Activated CD4-positive, alpha-beta T cell treated with anti-CD3 and anti-CD28 coated beads for 36 hours (primary cell): ENCODE data around the gene GALNT3. TPM values are rescaled to one million over a fixed set of nuclear protein-coding genes. Genes with fewer than 3 reads are reported as not detected.
A peak's percentile ranks its signal among the peaks of the same experiment; 100 is the strongest.

Experiments used
- ATAC-seq: fragments of 200-7000 bp; cut with Tn5 transposase; one replicate; pipeline ENCODE4 v1.10.0; 2021; ENCODE audit warnings: mild to moderate bottlenecking, moderate library complexity
- CTCF ChIA-PET: fragments of 350-600 bp; sonication (Branson Sonifier 250); formaldehyde crosslinking; loops from one replicate; lab custom pipeline; 2021; ENCODE audit warnings: antibody characterized with exemption; lab: Charles Lee
- POLR2A ChIA-PET: fragments of 350-600 bp; sonication (Branson Sonifier 250); formaldehyde crosslinking; loops from one replicate; lab custom pipeline; 2021; ENCODE audit warnings: antibody characterized with exemption, inconsistent platforms; lab: Charles Lee
- DNase-seq: peaks from one replicate; pipeline ENCODE4 v3.0.0-alpha.2; 2020
- H3K27ac Mint-ChIP-seq: one replicate; pipeline ENCODE4 v1.8.0; 2021; ENCODE audit warnings: mixed read lengths
- H3K27me3 Mint-ChIP-seq: one replicate; pipeline ENCODE4 v1.8.0; 2021; ENCODE audit warnings: mixed read lengths
- H3K36me3 Mint-ChIP-seq: one replicate; pipeline ENCODE4 v1.8.0; 2021; ENCODE audit warnings: low read depth, mixed read lengths
- H3K4me1 Mint-ChIP-seq: one replicate; pipeline ENCODE4 v1.8.0; 2021; ENCODE audit warnings: mixed read lengths
- H3K4me3 Mint-ChIP-seq: one replicate; pipeline ENCODE4 v1.8.0; 2021; ENCODE audit warnings: mild to moderate bottlenecking, moderate library complexity, mixed read lengths
- H3K9me3 Mint-ChIP-seq: one replicate; pipeline ENCODE4 v1.8.0; 2021; ENCODE audit warnings: low read depth, mixed read lengths
- intact Hi-C, 2 experiments: fragments of 100-400 bp; cut with DNase I in 1 of 2; cut with micrococcal nuclease in 1 of 2; formaldehyde crosslinking; loops; one replicate each; pipeline versions ENCODE4 v1.14.2 to v1.15.1; 2022 to 2024; cut with DNase I, micrococcal nuclease
- total RNA-seq, 2 experiments: library from RNA; stranded (reverse); gene quantifications; one replicate each; pipeline ENCODE4 v1.2.3, GENCODE V29; 2021

The GALNT3 gene
- total RNA-seq, 2 experiments from 2014 or later: 3.0 to 5.5 TPM

DNA sequence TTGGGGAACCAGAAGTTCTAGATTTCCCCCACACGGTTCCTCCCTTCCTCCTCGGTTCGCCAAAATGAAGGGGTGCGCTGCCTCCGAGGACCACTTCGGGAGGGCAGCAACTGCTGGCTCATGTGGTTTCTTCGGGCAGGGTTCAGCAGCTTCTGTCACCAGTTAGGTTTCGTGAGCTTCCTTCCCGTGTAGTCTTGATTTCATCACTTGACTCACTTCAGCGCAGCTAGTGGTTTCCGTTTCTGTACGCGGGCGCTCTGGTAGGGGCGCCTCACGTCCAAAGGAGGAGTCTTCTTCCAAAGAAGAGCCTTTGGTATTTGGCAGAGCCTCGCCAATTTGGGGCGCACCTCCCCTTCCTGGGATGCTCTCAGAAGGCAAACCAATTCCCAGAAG, 485 bp upstream of the GALNT3 start:
- ChIA-PET CTCF (interaction anchor here (0.7 to 1.3 kb wide), 2 partner anchors 80 to 159 kb away, joined by 4 to 6 read pairs; partner anchors contain the start of gene TTC21B), POLR2A (no interaction called here)
- peaks cover 3% of the 10 kb centered on the region for H3K36me3 Mint-ChIP-seq
- peak; percentile 80 for DNase-seq
- ATAC-seq: peak; percentile 98
- H3K4me1 Mint-ChIP-seq: peaks cover 15% of the 10 kb centered on the region
- H3K27me3 Mint-ChIP-seq: peaks cover 28% of the 10 kb centered on the region
- H3K9me3 Mint-ChIP-seq: no peaks in the 10 kb centered on the region
- H3K27ac Mint-ChIP-seq: peak overlapping the region; percentile 91
- intact Hi-C loops: loop anchor here (1.0 to 2.0 kb wide), 3 partner anchors 82 to 159 kb away; partner anchors contain the start of gene TTC21B (in 1 of the 2)
- peak overlapping the region; percentile 83 for H3K4me3 Mint-ChIP-seq

DNA sequence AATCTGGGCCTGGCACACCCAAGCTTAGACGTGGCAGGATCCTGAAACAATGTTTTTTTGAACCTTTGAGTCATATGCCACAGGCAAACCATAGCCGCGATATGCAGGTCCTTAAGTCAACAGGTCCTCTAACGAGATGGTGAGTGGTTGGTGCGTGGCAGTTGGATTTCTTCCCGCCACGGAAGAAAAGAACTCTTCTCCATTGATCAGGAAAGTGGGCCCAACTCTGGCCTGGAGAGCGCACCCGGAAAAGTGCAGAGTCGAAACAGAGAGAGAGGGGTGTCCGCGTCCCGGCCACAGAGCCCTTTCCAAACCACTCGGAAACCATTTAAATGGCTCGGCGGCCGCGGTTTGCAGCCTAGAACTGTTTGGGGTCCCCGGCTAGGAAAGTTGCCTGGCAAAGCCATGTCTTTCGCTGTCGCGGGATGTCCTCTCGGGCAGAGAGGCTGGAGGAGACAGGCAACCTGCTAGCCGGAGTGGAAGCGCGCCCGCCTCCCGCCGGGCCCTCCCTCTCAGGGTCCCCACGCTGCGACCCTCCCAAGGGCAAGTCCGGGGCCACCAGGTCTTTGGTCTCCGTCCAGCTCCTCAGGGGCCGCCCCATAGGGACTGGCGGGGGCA, 777 bp downstream of the GALNT3 start:
- intact Hi-C loops: no loop called here
- peak overlapping the region; percentile 85 for H3K27ac Mint-ChIP-seq
- ChIA-PET POLR2A (no interaction called here), CTCF (interaction anchor here (0.7 kb wide), 1 partner anchor 10 kb away, joined by 3 read pairs; no protein-coding TSS in a partner anchor)
- peaks cover 3% of the 10 kb centered on the region for H3K36me3 Mint-ChIP-seq
- peaks cover 15% of the 10 kb centered on the region for H3K4me1 Mint-ChIP-seq
- ATAC-seq (no peak), DNase-seq (peak; percentile 20)
- peaks cover 28% of the 10 kb centered on the region for H3K27me3 Mint-ChIP-seq
- no peaks in the 10 kb centered on the region for H3K9me3 Mint-ChIP-seq
- H3K4me3 Mint-ChIP-seq: peak overlapping the region; percentile 83

DNA sequence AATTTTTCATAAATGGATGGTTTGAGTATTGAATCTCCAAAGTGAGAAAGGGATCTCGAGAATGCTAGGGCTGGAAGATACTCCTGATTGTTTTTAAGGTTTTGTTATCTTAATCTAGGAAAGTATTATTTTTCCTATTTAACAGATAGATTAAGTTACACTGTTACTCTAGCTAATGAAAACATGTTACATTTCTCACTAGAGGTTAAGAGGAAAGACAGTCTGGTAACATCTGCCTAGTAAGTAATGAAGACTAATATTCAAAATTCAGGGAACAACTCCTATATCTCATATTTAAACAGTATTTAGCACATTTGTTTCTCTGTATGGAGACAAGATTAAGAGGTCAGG, 2.0 kb downstream of the GALNT3 start:
- CTCF ChIA-PET: no interaction called here
- Mint-ChIP-seq H3K27me3 (peaks cover 26% of the 10 kb centered on the region), H3K9me3 (no peaks in the 10 kb centered on the region), H3K27ac (no peak overlapping the region), H3K4me3 (no peak overlapping the region), H3K36me3 (peaks cover 3% of the 10 kb centered on the region), H3K4me1 (peaks cover 15% of the 10 kb centered on the region)
- no peak for DNase-seq
- POLR2A ChIA-PET: no interaction called here
- intact Hi-C loops: no loop called here
- ATAC-seq: no peak

GRCh38 chr2:165791421-165792103, 2.5 kb downstream of the GALNT3 start:
- Mint-ChIP-seq H3K27ac (no peak overlapping the region), H3K9me3 (no peaks in the 10 kb centered on the region), H3K36me3 (peaks cover 3% of the 10 kb centered on the region), H3K4me3 (no peak overlapping the region), H3K27me3 (peaks cover 24% of the 10 kb centered on the region), H3K4me1 (peaks cover 15% of the 10 kb centered on the region)
- DNase-seq (no peak), ATAC-seq (no peak)
- CTCF ChIA-PET: no interaction called here
- POLR2A ChIA-PET: no interaction called here
- intact Hi-C loops: no loop called here

DNA sequence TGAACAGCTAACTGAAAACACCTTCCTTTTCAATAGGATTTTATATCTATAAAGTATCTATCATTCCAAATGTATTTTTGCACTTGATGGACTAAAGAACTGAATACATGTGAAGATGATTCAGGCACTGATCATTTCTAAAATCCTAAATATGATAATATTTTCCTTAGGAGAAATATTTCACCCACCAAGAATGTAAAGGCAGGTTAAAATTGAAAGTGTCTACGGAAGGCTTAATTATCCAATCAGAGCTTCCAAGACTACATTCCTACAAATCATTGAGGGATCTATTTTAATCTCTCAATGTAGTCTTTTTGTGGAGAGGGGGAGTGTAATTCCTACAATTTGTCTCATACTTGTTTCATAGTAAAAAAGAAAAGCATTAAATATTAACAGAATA, 3.6 kb downstream of the GALNT3 start:
- Mint-ChIP-seq H3K4me1 (peaks cover 15% of the 10 kb centered on the region), H3K27ac (no peak overlapping the region), H3K9me3 (no peaks in the 10 kb centered on the region), H3K27me3 (peaks cover 17% of the 10 kb centered on the region), H3K4me3 (no peak overlapping the region), H3K36me3 (peaks cover 3% of the 10 kb centered on the region)
- no peak for ATAC-seq
- DNase-seq: no peak
- intact Hi-C loops: no loop called here
- ChIA-PET POLR2A (no interaction called here), CTCF (no interaction called here)

GRCh38 chr2:165787334-165787733, 6.7 kb downstream of the GALNT3 start:
- intact Hi-C loops: no loop called here
- no peak overlapping the region for H3K4me3 Mint-ChIP-seq
- ATAC-seq (no peak), DNase-seq (no peak)
- CTCF ChIA-PET: interaction anchor here (0.8 kb wide), 1 partner anchor 87 kb away, joined by 3 read pairs; no protein-coding TSS in a partner anchor
- H3K27me3 Mint-ChIP-seq: peaks cover 11% of the 10 kb centered on the region
- no peaks in the 10 kb centered on the region for H3K36me3 Mint-ChIP-seq
- peaks cover 1% of the 10 kb centered on the region for H3K4me1 Mint-ChIP-seq
- POLR2A ChIA-PET: no interaction called here
- no peak overlapping the region for H3K27ac Mint-ChIP-seq
- H3K9me3 Mint-ChIP-seq: no peaks in the 10 kb centered on the region

GRCh38 chr2:165779706-165780105, 14.3 kb downstream of the GALNT3 start:
- intact Hi-C loops: loop anchor here (5.0 kb wide), 1 partner anchor 377 kb away; no protein-coding TSS in a partner anchor
- H3K27ac Mint-ChIP-seq: no peak overlapping the region
- no peaks in the 10 kb centered on the region for H3K4me1 Mint-ChIP-seq
- ATAC-seq (no peak), DNase-seq (no peak)
- CTCF ChIA-PET: interaction anchor here (0.7 to 1.2 kb wide), 2 partner anchors 106 to 388 kb away, joined by 3 read pairs; no protein-coding TSS in a partner anchor
- peaks cover 5% of the 10 kb centered on the region for H3K9me3 Mint-ChIP-seq
- no peak overlapping the region for H3K4me3 Mint-ChIP-seq
- POLR2A ChIA-PET: no interaction called here
- H3K27me3 Mint-ChIP-seq: no peaks in the 10 kb centered on the region
- no peaks in the 10 kb centered on the region for H3K36me3 Mint-ChIP-seq

DNA sequence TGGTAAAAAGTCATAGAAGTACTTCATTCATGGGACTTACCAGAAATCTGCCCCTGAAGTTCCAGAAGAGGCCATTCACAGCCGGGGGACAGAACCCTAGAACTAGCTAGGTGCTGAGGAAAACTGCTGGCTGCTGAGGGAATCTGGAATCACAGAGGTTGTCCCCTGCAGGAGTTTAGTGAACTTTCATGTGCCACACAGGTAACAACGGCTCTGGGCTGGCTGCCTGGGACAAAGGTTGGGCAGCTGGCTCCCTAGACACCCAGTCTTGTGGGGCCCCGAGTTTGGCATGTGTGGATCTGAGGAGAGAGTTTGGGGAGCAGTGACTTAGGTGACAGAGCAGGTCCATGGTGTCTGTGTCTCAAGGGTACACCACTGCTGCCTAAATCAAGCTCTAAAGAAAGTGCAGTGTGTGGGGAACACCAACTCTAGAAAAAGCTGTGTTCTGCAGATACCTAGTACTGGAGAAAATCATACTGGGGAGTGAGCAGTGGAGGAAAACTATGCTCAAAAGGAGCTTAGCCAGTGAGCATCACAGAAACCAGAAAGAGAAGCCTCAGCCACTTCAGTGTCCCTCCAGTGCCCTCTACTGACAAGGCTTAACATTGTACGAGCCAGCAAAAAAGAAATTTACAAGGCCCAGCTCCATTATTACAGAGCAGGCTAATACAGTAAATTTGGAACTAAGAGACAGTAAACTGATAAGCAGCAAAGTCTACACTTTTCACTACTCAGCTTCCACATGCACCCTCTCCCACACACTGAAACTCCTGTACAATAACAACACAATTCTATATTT, 15.2 kb downstream of the GALNT3 start:
- H3K27me3 Mint-ChIP-seq: no peaks in the 10 kb centered on the region
- POLR2A ChIA-PET: no interaction called here
- no peak overlapping the region for H3K4me3 Mint-ChIP-seq
- no peak overlapping the region for H3K27ac Mint-ChIP-seq
- H3K36me3 Mint-ChIP-seq: no peaks in the 10 kb centered on the region
- peaks cover 5% of the 10 kb centered on the region for H3K9me3 Mint-ChIP-seq
- H3K4me1 Mint-ChIP-seq: no peaks in the 10 kb centered on the region
- intact Hi-C loops: loop anchor here (5.0 kb wide), 1 partner anchor 377 kb away; no protein-coding TSS in a partner anchor
- DNase-seq (no peak), ATAC-seq (peak; percentile 42)
- CTCF ChIA-PET: interaction anchor here (1.2 to 2.0 kb wide), 4 partner anchors 11 to 763 kb away, joined by 3 to 7 read pairs (median 3); no protein-coding TSS in a partner anchor

GRCh38 chr2:165778187-165778556, 15.9 kb downstream of the GALNT3 start:
- H3K27me3 Mint-ChIP-seq: no peaks in the 10 kb centered on the region
- POLR2A ChIA-PET: no interaction called here

DNA sequence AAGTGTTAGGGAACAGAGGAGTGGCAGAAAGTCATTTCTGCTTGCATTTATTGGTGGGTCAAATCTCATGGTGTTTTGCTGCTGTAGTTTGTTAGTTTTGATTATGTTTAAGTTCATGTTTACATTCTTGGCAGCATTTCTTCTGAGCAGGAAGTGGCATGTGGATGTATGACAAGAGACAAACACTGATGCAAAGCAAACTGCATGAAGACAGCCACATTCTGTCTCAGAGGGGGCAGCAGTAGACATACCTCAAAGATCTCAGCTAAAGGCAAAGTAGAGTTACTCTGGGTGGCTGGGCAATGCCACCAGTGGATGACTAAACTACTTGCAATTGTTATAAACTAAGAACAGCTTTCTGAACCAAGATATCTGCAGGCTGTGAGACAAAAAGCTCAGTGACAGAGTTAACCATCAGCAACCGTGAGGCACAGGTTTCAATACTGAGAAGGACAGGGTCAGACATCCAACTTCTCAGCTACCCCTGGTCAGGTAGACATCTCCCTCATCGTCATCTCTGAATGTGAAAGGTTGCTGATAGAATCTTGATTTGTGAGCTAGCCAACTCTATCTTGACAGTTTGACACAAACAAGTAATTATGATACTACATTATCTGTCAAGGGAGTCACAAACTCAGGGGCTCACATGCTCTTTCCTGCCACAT, 16.4 kb downstream of the GALNT3 start:
- intact Hi-C loops: loop anchor here (5.0 kb wide), 1 partner anchor 375 kb away; no protein-coding TSS in a partner anchor
- H3K27ac Mint-ChIP-seq: no peak overlapping the region
- H3K4me1 Mint-ChIP-seq: no peaks in the 10 kb centered on the region
- peaks cover 3% of the 10 kb centered on the region for H3K36me3 Mint-ChIP-seq
- ATAC-seq (peak; percentile 16), DNase-seq (no peak)
- ChIA-PET CTCF (interaction anchor here (1.5 to 2.0 kb wide), 3 partner anchors 10 to 761 kb away, joined by 3 to 7 read pairs (median 3); no protein-coding TSS in a partner anchor), POLR2A (no interaction called here)
- no peaks in the 10 kb centered on the region for H3K27me3 Mint-ChIP-seq
- peaks cover 5% of the 10 kb centered on the region for H3K9me3 Mint-ChIP-seq
- H3K4me3 Mint-ChIP-seq: no peak overlapping the region

More at GRCh38 chr2:165778187-165778556, 15.9 kb downstream of the GALNT3 start:
- Mint-ChIP-seq H3K4me3 (no peak overlapping the region), H3K4me1 (no peaks in the 10 kb centered on the region), H3K27ac (no peak overlapping the region), H3K36me3 (peaks cover 3% of the 10 kb centered on the region), H3K9me3 (peaks cover 5% of the 10 kb centered on the region)
- DNase-seq (no peak), ATAC-seq (no peak)
- intact Hi-C loops: loop anchor here (5.0 kb wide), 1 partner anchor 376 kb away; no protein-coding TSS in a partner anchor
- CTCF ChIA-PET: interaction anchor here (1.5 to 2.0 kb wide), 3 partner anchors 10 to 762 kb away, joined by 3 to 7 read pairs (median 3); no protein-coding TSS in a partner anchor
